DND-41 (cell line): ENCODE measurements around the gene CPT1A.

ENCODE experiments used
- ATAC-seq: fragments of 200-7000 bp; cut with Tn5 transposase; 3 replicates; pipeline ENCODE4 v1.9.1; 2021; ENCODE audit warnings: low read depth; ENCODE audit not compliant: insufficient read depth
- DNase-seq: peaks from one replicate; pipeline ENCODE4 v3.0.0-alpha.2; 2020
- H2AFZ ChIP-seq: 2 replicates; pipeline ENCODE4 v1.6.0; 2012; ENCODE audit warnings: low read depth, low read length
- H3K27ac ChIP-seq: 2 replicates; pipeline ENCODE4 v1.5.1; 2012; ENCODE audit warnings: low read length, inconsistent platforms
- H3K27me3 ChIP-seq: fragments of 200-600 bp; sonication (generic); 2 replicates; pipeline ENCODE4 v1.6.0; 2012; ENCODE audit warnings: low read length, mild to moderate bottlenecking, inconsistent platforms; ENCODE audit not compliant: insufficient read depth, poor library complexity
- H3K36me3 ChIP-seq: 2 replicates; pipeline ENCODE4 v1.5.1; 2012; ENCODE audit warnings: low read length, inconsistent platforms; ENCODE audit not compliant: insufficient read depth
- H3K4me1 ChIP-seq: 2 replicates; pipeline ENCODE4 v1.5.1; 2012; ENCODE audit warnings: mild to moderate bottlenecking, low read length; ENCODE audit not compliant: insufficient read depth
- H3K4me2 ChIP-seq: 2 replicates; pipeline ENCODE4 v1.6.0; 2012; ENCODE audit warnings: mild to moderate bottlenecking, moderate library complexity, low read length, inconsistent platforms; ENCODE audit not compliant: insufficient read depth
- H3K4me3 ChIP-seq, 2 experiments: fragments of 200-600 bp in 1 of 2; shearing (Covaris generic) in 1 of 2; 2 replicates each; pipeline ENCODE4 v1.5.1; 2012 to 2016; ENCODE audit warnings: inconsistent platforms in 2 of 2, low read length in 2 of 2, mild to moderate bottlenecking in 2 of 2, low read depth in 1 of 2, moderate library complexity in 1 of 2
- H3K79me2 ChIP-seq: 2 replicates; pipeline ENCODE4 v1.6.0; 2012; ENCODE audit warnings: low read length, inconsistent platforms; ENCODE audit not compliant: insufficient read depth
- H3K9ac ChIP-seq: 2 replicates; pipeline ENCODE4 v1.6.0; 2012; ENCODE audit warnings: low read depth, mild to moderate bottlenecking, inconsistent platforms, low read length, moderate library complexity
- H3K9me3 ChIP-seq: 2 replicates; pipeline ENCODE4 v1.5.1; 2012; ENCODE audit warnings: low read length, moderate library complexity, mild to moderate bottlenecking, inconsistent platforms; ENCODE audit not compliant: insufficient read depth, severe bottlenecking
- H4K20me1 ChIP-seq: 2 replicates; pipeline ENCODE4 v1.6.0; 2012; ENCODE audit warnings: low read length; ENCODE audit not compliant: insufficient read depth
- CTCF ChIP-seq: IDR thresholded peaks from 2 replicates; pipeline ENCODE4 v1.5.1; 2012; ENCODE audit warnings: borderline replicate concordance, low read length, moderate library complexity, mild to moderate bottlenecking; ENCODE audit not compliant: poor library complexity, severe bottlenecking; ENCODE audit errors: extremely low read depth
- EZH2 ChIP-seq: IDR thresholded peaks from 3 replicates; pipeline ENCODE4 v1.6.1; 2012; ENCODE audit warnings: borderline replicate concordance, low read depth, mild to moderate bottlenecking, moderate library complexity, low read length, inconsistent platforms; ENCODE audit not compliant: severe bottlenecking

CPT1A gene

GRCh38 chr11:68816917-68817419 lies 24.7 kb downstream of the CPT1A start:
- no peak overlapping the region for H3K4me2 ChIP-seq
- peaks cover 51% of the 10 kb centered on the region for H3K79me2 ChIP-seq
- H3K4me3 ChIP-seq, result no peak overlapping the region
- ATAC-seq, result no peak
- peaks cover 42% of the 10 kb centered on the region for H4K20me1 ChIP-seq
- no peak for TF ChIP-seq CTCF
- no peak for TF ChIP-seq EZH2
- DNase-seq, result no peak
- no peak overlapping the region for H3K27ac ChIP-seq
- H3K4me1 ChIP-seq, result no peaks in the 10 kb centered on the region
- H3K9ac ChIP-seq, result no peak overlapping the region
- H3K9me3 ChIP-seq, result no peaks in the 10 kb centered on the region
- H3K27me3 ChIP-seq, result no peaks in the 10 kb centered on the region
- H2AFZ ChIP-seq, result no peak overlapping the region
- peaks cover 41% of the 10 kb centered on the region for H3K36me3 ChIP-seq

- H3K4me3 ChIP-seq, result no peak overlapping the region
- no peak for ATAC-seq
- no peak overlapping the region for H3K9ac ChIP-seq
- peaks cover 41% of the 10 kb centered on the region for H4K20me1 ChIP-seq
- H2AFZ ChIP-seq, result no peak overlapping the region
- TF ChIP-seq CTCF (no peak), EZH2 (no peak)
- no peaks in the 10 kb centered on the region for H3K27me3 ChIP-seq
- no peak for DNase-seq
- H3K9me3 ChIP-seq, result no peaks in the 10 kb centered on the region
- H3K79me2 ChIP-seq, result peaks cover 46% of the 10 kb centered on the region
- H3K4me1 ChIP-seq, result no peaks in the 10 kb centered on the region
- peaks cover 47% of the 10 kb centered on the region for H3K36me3 ChIP-seq
- no peak overlapping the region for H3K4me2 ChIP-seq
- H3K27ac ChIP-seq, result no peak overlapping the region
These were observed 25.4 kb downstream of the CPT1A start for GRCh38 chr11:68816251-68816776.

- Histone ChIP-seq H3K4me3 (no peak overlapping the region), H3K9ac (no peak overlapping the region), H3K27ac (no peak overlapping the region), H3K79me2 (peaks cover 32% of the 10 kb centered on the region), H3K27me3 (no peaks in the 10 kb centered on the region), H3K4me1 (no peaks in the 10 kb centered on the region), H3K4me2 (no peak overlapping the region), H3K36me3 (peaks cover 57% of the 10 kb centered on the region), H2AFZ (no peak overlapping the region), H3K9me3 (no peaks in the 10 kb centered on the region), H4K20me1 (peaks cover 31% of the 10 kb centered on the region)
- TF ChIP-seq EZH2, result no peak
- TF ChIP-seq CTCF, result no peak
- no peak for DNase-seq
- no peak for ATAC-seq
These were observed 27.9 kb downstream of the CPT1A start for GRCh38 chr11:68813773-68814172.

- TF ChIP-seq CTCF (no peak), EZH2 (no peak)
These were observed 29.2 kb downstream of the CPT1A start for GRCh38 chr11:68812526-68812925.

More at GRCh38 chr11:68812526-68812925, 29.2 kb downstream of the CPT1A start:
- H3K4me3 ChIP-seq, result no peak overlapping the region
- no peak for DNase-seq
- no peaks in the 10 kb centered on the region for H3K27me3 ChIP-seq
- H3K9ac ChIP-seq, result no peak overlapping the region
- peaks cover 61% of the 10 kb centered on the region for H3K36me3 ChIP-seq
- H3K79me2 ChIP-seq, result peaks cover 19% of the 10 kb centered on the region
- H3K4me1 ChIP-seq, result no peaks in the 10 kb centered on the region
- H3K9me3 ChIP-seq, result no peaks in the 10 kb centered on the region
- no peak for ATAC-seq
- peaks cover 23% of the 10 kb centered on the region for H4K20me1 ChIP-seq
- no peak overlapping the region for H3K27ac ChIP-seq
- no peak overlapping the region for H2AFZ ChIP-seq
- no peak overlapping the region for H3K4me2 ChIP-seq
